ENCODE results near the gene CCNA2. TPM values are rescaled to one million over a fixed set of nuclear protein-coding genes. Genes with fewer than 3 reads are reported as not detected.

CCNA2 gene
- total and polyA plus RNA-seq, 9 of the 15 experiments (the other 6 are each of a cell fraction or from before 2014, with no cell fraction given) = 37.1 to 197 (median 154) TPM

DNA sequence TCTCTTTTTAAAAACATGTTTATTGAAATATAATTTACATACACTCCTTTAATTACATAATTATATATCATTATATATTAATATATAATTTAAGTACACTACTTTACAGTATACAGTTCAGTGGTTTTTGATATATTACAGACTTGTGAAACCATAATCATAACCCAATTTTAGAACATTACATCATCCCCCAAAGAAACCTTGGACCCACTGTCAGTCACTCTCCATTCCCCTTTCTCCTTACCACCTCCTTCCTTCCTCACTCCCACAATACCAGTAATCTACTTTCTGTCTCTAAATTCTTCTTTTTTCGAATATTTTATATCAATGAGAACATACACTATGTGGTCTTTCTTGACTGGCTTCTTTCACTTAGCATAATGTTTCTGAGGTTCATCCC lies 40.5 kb downstream of the CCNA2 start (continued):
- no peak for TF ChIP-seq WHSC1 (IDR thresholded peaks at IDR 0.05; ENCODE audit: low read length)
- TF ChIP-seq JUND (IDR thresholded peaks at IDR 0.05; ENCODE audit: borderline replicate concordance, low read depth, low read length) = peak; percentile 37; the same call in 1 of the 2 replicates
- no peak for TF ChIP-seq JUND (tag; IDR thresholded peaks at IDR 0.05; ENCODE audit: borderline replicate concordance, low read depth, low read length)
- TF ChIP-seq PCBP1 (IDR thresholded peaks at IDR 0.05; ENCODE audit: low read depth, low read length, poor library complexity, severe bottlenecking) = no peak
- TF ChIP-seq, protein P1, sequence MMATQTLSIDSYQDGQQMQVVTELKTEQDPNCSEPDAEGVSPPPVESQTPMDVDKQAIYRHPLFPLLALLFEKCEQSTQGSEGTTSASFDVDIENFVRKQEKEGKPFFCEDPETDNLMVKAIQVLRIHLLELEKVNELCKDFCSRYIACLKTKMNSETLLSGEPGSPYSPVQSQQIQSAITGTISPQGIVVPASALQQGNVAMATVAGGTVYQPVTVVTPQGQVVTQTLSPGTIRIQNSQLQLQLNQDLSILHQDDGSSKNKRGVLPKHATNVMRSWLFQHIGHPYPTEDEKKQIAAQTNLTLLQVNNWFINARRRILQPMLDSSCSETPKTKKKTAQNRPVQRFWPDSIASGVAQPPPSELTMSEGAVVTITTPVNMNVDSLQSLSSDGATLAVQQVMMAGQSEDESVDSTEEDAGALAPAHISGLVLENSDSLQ (IDR thresholded peaks at IDR 0.05) = peak; percentile 89
- TF ChIP-seq, protein P2, sequence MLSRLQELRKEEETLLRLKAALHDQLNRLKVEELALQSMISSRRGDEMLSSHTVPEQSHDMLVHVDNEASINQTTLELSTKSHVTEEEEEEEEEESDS (CRISPR knock-in tag; IDR thresholded peaks at IDR 0.05) = no peak
- TF ChIP-seq, protein P3, sequence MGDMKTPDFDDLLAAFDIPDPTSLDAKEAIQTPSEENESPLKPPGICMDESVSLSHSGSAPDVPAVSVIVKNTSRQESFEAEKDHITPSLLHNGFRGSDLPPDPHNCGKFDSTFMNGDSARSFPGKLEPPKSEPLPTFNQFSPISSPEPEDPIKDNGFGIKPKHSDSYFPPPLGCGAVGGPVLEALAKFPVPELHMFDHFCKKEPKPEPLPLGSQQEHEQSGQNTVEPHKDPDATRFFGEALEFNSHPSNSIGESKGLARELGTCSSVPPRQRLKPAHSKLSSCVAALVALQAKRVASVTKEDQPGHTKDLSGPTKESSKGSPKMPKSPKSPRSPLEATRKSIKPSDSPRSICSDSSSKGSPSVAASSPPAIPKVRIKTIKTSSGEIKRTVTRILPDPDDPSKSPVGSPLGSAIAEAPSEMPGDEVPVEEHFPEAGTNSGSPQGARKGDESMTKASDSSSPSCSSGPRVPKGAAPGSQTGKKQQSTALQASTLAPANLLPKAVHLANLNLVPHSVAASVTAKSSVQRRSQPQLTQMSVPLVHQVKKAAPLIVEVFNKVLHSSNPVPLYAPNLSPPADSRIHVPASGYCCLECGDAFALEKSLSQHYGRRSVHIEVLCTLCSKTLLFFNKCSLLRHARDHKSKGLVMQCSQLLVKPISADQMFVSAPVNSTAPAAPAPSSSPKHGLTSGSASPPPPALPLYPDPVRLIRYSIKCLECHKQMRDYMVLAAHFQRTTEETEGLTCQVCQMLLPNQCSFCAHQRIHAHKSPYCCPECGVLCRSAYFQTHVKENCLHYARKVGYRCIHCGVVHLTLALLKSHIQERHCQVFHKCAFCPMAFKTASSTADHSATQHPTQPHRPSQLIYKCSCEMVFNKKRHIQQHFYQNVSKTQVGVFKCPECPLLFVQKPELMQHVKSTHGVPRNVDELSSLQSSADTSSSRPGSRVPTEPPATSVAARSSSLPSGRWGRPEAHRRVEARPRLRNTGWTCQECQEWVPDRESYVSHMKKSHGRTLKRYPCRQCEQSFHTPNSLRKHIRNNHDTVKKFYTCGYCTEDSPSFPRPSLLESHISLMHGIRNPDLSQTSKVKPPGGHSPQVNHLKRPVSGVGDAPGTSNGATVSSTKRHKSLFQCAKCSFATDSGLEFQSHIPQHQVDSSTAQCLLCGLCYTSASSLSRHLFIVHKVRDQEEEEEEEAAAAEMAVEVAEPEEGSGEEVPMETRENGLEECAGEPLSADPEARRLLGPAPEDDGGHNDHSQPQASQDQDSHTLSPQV (IDR thresholded peaks at IDR 0.05) = no peak
- TF ChIP-seq KLF1 (tag; IDR thresholded peaks at IDR 0.05) = no peak
- TF ChIP-seq CEBPG (CRISPR knock-in tag; IDR thresholded peaks at IDR 0.05) = no peak
- TF ChIP-seq CEBPG (tag; conservative IDR thresholded peaks at IDR 0.05 in 1 of 2, IDR thresholded peaks at IDR 0.05 in 1 of 2) = peak in 1 of 2 experiments; percentile 55; a peak in 2 of 4 replicates
- peak; percentile 34; the same call in 1 of the 2 replicates for TF ChIP-seq JUN (IDR thresholded peaks at IDR 0.05; ENCODE audit: borderline replicate concordance, low read depth, low read length)
- no peak for TF ChIP-seq JUN (CRISPR knock-in tag; IDR thresholded peaks at IDR 0.05; ENCODE audit: borderline replicate concordance)
- no peak for TF ChIP-seq SIRT6 (IDR thresholded peaks at IDR 0.05; ENCODE audit: low read depth, low read length)
- no peak for TF ChIP-seq ZNF668 (CRISPR knock-in tag; IDR thresholded peaks at IDR 0.05)
- TF ChIP-seq, protein P4, sequence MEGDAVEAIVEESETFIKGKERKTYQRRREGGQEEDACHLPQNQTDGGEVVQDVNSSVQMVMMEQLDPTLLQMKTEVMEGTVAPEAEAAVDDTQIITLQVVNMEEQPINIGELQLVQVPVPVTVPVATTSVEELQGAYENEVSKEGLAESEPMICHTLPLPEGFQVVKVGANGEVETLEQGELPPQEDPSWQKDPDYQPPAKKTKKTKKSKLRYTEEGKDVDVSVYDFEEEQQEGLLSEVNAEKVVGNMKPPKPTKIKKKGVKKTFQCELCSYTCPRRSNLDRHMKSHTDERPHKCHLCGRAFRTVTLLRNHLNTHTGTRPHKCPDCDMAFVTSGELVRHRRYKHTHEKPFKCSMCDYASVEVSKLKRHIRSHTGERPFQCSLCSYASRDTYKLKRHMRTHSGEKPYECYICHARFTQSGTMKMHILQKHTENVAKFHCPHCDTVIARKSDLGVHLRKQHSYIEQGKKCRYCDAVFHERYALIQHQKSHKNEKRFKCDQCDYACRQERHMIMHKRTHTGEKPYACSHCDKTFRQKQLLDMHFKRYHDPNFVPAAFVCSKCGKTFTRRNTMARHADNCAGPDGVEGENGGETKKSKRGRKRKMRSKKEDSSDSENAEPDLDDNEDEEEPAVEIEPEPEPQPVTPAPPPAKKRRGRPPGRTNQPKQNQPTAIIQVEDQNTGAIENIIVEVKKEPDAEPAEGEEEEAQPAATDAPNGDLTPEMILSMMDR (IDR thresholded peaks at IDR 0.05 in 2 of 3, conservative IDR thresholded peaks at IDR 0.05 in 1 of 3; ENCODE audit: insufficient read depth in 2 of 3, low read depth in 1 of 3, low read length in 3 of 3) = no peak
- peak; percentile 95 for TF ChIP-seq MEF2A (IDR thresholded peaks at IDR 0.05; ENCODE audit: control insufficient read depth, low read depth, low read length)
- no peak for TF ChIP-seq RHOXF2B (CRISPR knock-in tag; conservative IDR thresholded peaks at IDR 0.05)
- TF ChIP-seq, protein P5, sequence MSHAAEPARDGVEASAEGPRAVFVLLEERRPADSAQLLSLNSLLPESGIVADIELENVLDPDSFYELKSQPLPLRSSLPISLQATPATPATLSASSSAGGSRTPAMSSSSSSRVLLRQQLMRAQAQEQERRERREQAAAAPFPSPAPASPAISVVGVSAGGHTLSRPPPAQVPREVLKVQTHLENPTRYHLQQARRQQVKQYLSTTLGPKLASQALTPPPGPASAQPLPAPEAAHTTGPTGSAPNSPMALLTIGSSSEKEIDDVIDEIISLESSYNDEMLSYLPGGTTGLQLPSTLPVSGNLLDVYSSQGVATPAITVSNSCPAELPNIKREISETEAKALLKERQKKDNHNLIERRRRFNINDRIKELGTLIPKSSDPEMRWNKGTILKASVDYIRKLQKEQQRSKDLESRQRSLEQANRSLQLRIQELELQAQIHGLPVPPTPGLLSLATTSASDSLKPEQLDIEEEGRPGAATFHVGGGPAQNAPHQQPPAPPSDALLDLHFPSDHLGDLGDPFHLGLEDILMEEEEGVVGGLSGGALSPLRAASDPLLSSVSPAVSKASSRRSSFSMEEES (CRISPR knock-in tag; IDR thresholded peaks at IDR 0.05) = no peak
- no peak for TF ChIP-seq IFI16 (CRISPR knock-in tag; IDR thresholded peaks at IDR 0.05)
- TF ChIP-seq SIN3A (IDR thresholded peaks at IDR 0.05; ENCODE audit: borderline replicate concordance in 2 of 2, control insufficient read depth in 1 of 2, low read depth in 2 of 2, low read length in 2 of 2) = no peak

All from K562 (cell line).